ENCODE data around the gene NMT2. TPM values are rescaled to one million over a fixed set of nuclear protein-coding genes. Genes with fewer than 3 reads are reported as not detected.

The NMT2 gene
- total RNA-seq, 1 experiment from 2014 or later = 11.8 TPM

DNA sequence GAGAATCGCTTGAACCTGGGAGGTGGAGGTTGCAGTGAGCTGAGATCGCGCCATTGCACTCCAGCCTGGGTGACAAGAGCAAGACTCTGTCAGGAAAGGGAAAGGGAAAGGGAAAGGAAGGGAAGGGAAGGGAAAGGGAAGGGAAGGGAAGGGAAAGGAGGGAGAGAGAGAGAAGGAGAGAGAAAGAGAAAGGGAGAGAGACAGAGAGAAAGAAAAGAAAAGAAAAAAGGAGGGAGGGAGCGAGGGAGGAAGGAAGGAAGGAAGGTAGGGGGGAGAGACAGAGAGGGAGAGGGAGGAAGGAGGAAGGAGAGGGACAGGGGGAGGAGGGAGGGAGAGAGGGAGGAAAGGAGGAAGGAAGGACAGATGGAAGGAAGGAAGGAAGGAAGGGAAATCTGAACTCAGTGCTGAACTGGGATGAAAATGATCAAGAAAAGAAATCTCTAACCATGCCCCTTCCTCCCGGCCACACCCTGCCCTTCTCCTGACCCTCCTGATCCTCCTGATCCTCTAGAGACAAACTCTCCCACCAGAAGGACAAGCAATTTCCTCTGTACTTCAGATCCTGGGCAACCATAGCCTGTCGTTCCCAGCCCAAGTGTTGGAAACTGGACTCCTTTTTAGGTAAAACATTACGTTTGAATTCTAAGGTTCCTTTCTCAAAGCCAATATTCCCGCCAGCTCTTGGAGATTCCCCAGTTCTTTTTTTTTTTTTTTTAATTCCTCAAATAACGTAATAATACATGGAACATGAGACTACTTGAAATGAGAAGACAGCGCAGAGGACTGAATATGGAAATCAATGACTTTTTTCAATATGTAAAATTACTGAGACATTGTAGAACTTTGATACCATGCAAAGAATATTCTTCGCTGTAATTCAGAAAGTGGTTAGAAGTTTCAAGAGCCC, 32.1 kb downstream of the NMT2 start:
- Histone ChIP-seq H2BK12ac (ENCODE audit: insufficient read length, low read depth, low read length) (no peak overlapping the region), H2BK120ac (ENCODE audit: low read depth, low read length, poor library complexity, severe bottlenecking) (no peak overlapping the region), H2AFZ (ENCODE audit: low read length) (no peak overlapping the region), H2BK15ac (ENCODE audit: low read depth, low read length) (no peak overlapping the region), H3T11ph (ENCODE audit: low read length) (no peak overlapping the region), H2BK20ac (ENCODE audit: low read depth, low read length, poor library complexity, severe bottlenecking) (no peak overlapping the region), H3K23me2 (ENCODE audit: insufficient read length, low read depth, low read length, poor library complexity, severe bottlenecking) (no peaks in the 10 kb centered on the region), H4K91ac (ENCODE audit: insufficient read length, low read depth, low read length) (no peak overlapping the region), H3K23ac (ENCODE audit: insufficient read length, low read depth, low read length) (no peak overlapping the region), H4K8ac (replicated peaks; ENCODE audit: insufficient read length, low read depth, low read length) (no peak overlapping the region), H3K56ac (ENCODE audit: insufficient read length, low read depth, low read length) (no peak overlapping the region), H3K9me3 (ENCODE audit: control insufficient read depth, low read depth, low read length) (no peaks in the 10 kb centered on the region), H3K14ac (ENCODE audit: insufficient read depth, low read length) (no peak overlapping the region; the same call in 1 of the 2 replicates), H3K27me3 (ENCODE audit: insufficient read depth, low read length) (no peaks in the 10 kb centered on the region), H3K4ac (ENCODE audit: low read depth, low read length) (no peak overlapping the region), H3K4me1 (ENCODE audit: insufficient read depth, low read length) (no peaks in the 10 kb centered on the region), H3K79me2 (ENCODE audit: insufficient read depth, low read length) (no peaks in the 10 kb centered on the region), H3K18ac (ENCODE audit: insufficient read length, low read depth, low read length) (no peak overlapping the region), H3K27ac (ENCODE audit: insufficient read length, low read depth, low read length) (no peak overlapping the region), H3K79me1 (ENCODE audit: insufficient read depth, low read depth, low read length, poor library complexity, severe bottlenecking) (no peaks in the 10 kb centered on the region), H2BK5ac (ENCODE audit: insufficient read length, low read length) (no peak overlapping the region), H2AK5ac (ENCODE audit: insufficient read length, low read length) (no peak overlapping the region), H3K4me2 (ENCODE audit: insufficient read depth, insufficient read length, low read length) (no peak overlapping the region), H4K5ac (ENCODE audit: insufficient read length, low read depth, low read length) (no peak overlapping the region), H4K20me1 (ENCODE audit: control insufficient read depth, insufficient read depth, insufficient read length) (no peaks in the 10 kb centered on the region), H3K9ac (ENCODE audit: extremely low read depth, insufficient read length, low read length) (no peak overlapping the region)
- peaks cover 4 to 6% of the 10 kb centered on the region in 2 experiments; a peak in 3 of 4 replicates for H3K4me1 Mint-ChIP-seq
- peaks cover 2 to 36% (median 34%) of the 10 kb centered on the region in 3 experiments; a peak in 5 of 7 replicates for H3K36me3 Mint-ChIP-seq (ENCODE audit: insufficient read depth in 1 of 3, low read depth in 3 of 3)
- DNase-seq = no peak
- H3K27ac Mint-ChIP-seq = no peak overlapping the region; a peak in 1 of 7 replicates
- no peak overlapping the region for H3K4me3 Mint-ChIP-seq
- H3K27me3 Mint-ChIP-seq (ENCODE audit: low read depth) = no peaks in the 10 kb centered on the region; the same call in 1 of the 2 replicates
- WGBS (ENCODE audit: extremely low coverage, insufficient read length, low lambda C conversion rate) = no CpG with 5 or more reads among the region's 11 CpGs
- H3K9me3 Mint-ChIP-seq = no peaks in the 10 kb centered on the region
- TF ChIP-seq, protein P1, sequence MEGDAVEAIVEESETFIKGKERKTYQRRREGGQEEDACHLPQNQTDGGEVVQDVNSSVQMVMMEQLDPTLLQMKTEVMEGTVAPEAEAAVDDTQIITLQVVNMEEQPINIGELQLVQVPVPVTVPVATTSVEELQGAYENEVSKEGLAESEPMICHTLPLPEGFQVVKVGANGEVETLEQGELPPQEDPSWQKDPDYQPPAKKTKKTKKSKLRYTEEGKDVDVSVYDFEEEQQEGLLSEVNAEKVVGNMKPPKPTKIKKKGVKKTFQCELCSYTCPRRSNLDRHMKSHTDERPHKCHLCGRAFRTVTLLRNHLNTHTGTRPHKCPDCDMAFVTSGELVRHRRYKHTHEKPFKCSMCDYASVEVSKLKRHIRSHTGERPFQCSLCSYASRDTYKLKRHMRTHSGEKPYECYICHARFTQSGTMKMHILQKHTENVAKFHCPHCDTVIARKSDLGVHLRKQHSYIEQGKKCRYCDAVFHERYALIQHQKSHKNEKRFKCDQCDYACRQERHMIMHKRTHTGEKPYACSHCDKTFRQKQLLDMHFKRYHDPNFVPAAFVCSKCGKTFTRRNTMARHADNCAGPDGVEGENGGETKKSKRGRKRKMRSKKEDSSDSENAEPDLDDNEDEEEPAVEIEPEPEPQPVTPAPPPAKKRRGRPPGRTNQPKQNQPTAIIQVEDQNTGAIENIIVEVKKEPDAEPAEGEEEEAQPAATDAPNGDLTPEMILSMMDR (conservative IDR thresholded peaks at IDR 0.05) = no peak
